WTC11 (cell line): ENCODE results near the gene KLHL14. TPM values are rescaled to one million over a fixed set of nuclear protein-coding genes. Genes with fewer than 3 reads are reported as not detected.
A peak's percentile ranks its signal among the peaks of the same experiment; 100 is the strongest.

ENCODE experiments used
- ATAC-seq: fragments of 200-7000 bp; cut with Tn5 transposase; 2 replicates; pipeline ENCODE4 v1.10.0; 2021; ENCODE audit warnings: mild to moderate bottlenecking, moderate library complexity
- CTCF ChIA-PET: fragments of 300-600 bp; sonication (Branson Sonifier 250); formaldehyde crosslinking; loops from one replicate; lab custom pipeline; 2021; ENCODE audit warnings: antibody characterized with exemption; lab: Charles Lee
- POLR2A ChIA-PET: fragments of 350-600 bp; sonication (Branson Sonifier 250); formaldehyde crosslinking; loops from one replicate; lab custom pipeline; 2021; ENCODE audit warnings: antibody characterized with exemption; lab: Charles Lee
- DNase-seq: peaks from one replicate; pipeline ENCODE4 v3.0.0; 2021; ENCODE audit warnings: low spot score
- H3K27ac Mint-ChIP-seq: 2 replicates; pipeline ENCODE4 v1.8.0; 2021; ENCODE audit warnings: mixed read lengths
- H3K27me3 Mint-ChIP-seq: 2 replicates; pipeline ENCODE4 v1.8.0; 2021; ENCODE audit warnings: low read depth, mild to moderate bottlenecking, moderate library complexity, mixed read lengths
- H3K36me3 Mint-ChIP-seq: 2 replicates; pipeline ENCODE4 v1.8.0; 2021; ENCODE audit warnings: mixed read lengths
- H3K4me1 Mint-ChIP-seq: 2 replicates; pipeline ENCODE4 v1.8.0; 2022; ENCODE audit warnings: mixed read lengths
- H3K4me3 Mint-ChIP-seq: 2 replicates; pipeline ENCODE4 v1.8.0; 2021; ENCODE audit warnings: mild to moderate bottlenecking, moderate library complexity, mixed read lengths
- H3K9me3 Mint-ChIP-seq: 2 replicates; pipeline ENCODE4 v1.8.0; 2021; ENCODE audit warnings: mixed read lengths
- ATF1 ChIP-seq: sonication (generic); formaldehyde crosslinking; IDR thresholded peaks from 2 replicates; pipeline ENCODE4 v1.8.1; 2023; ENCODE audit warnings: mild to moderate bottlenecking, moderate library complexity, missing genetic modification reagents
- FOXK1 ChIP-seq: sonication (generic); formaldehyde crosslinking; IDR thresholded peaks from 2 replicates; pipeline ENCODE4 v1.8.0; 2022; ENCODE audit warnings: mild to moderate bottlenecking, moderate library complexity, missing genetic modification reagents
- FOXP1 ChIP-seq: sonication (generic); formaldehyde crosslinking; IDR thresholded peaks from 2 replicates; pipeline ENCODE4 v1.8.0; 2022; ENCODE audit warnings: missing genetic modification reagents, mild to moderate bottlenecking, moderate library complexity, borderline replicate concordance
- IRF2 ChIP-seq: sonication (generic); formaldehyde crosslinking; IDR thresholded peaks from 2 replicates; pipeline ENCODE4 v1.8.0; 2022; ENCODE audit warnings: low read depth, missing genetic modification reagents, borderline replicate concordance
- JAZF1 ChIP-seq: fragments of 250-450 bp; sonication (Bioruptor Pico); IDR thresholded peaks from 2 replicates; pipeline ENCODE4 v1.9.0; 2021; ENCODE audit warnings: moderate library complexity, mild to moderate bottlenecking, inconsistent platforms
- JUN ChIP-seq: sonication (generic); formaldehyde crosslinking; IDR thresholded peaks from 2 replicates; pipeline ENCODE4 v1.8.0; 2023; ENCODE audit warnings: mild to moderate bottlenecking, missing genetic modification reagents
- PRRX2 ChIP-seq: fragments of 250-450 bp; sonication (Bioruptor Pico); IDR thresholded peaks from 2 replicates; pipeline ENCODE4 v1.8.0; 2021; ENCODE audit warnings: mild to moderate bottlenecking
- SMAD3 ChIP-seq: sonication (generic); formaldehyde crosslinking; IDR thresholded peaks from 2 replicates; pipeline ENCODE4 v1.8.0; 2022; ENCODE audit warnings: missing genetic modification reagents, mild to moderate bottlenecking, borderline replicate concordance
- ZNF416 ChIP-seq: fragments of 250-450 bp; sonication (Bioruptor Pico); IDR thresholded peaks from 2 replicates; pipeline ENCODE4 v1.9.0; 2021; ENCODE audit warnings: mild to moderate bottlenecking, inconsistent platforms
- total RNA-seq: library from RNA; stranded (reverse); gene quantifications from 3 replicates; pipeline ENCODE4 v1.2.3, GENCODE V29; 2021
- TF ChIP-seq, protein P1 (sequence below): sonication (generic); formaldehyde crosslinking; IDR thresholded peaks from 2 replicates; pipeline ENCODE4 v1.8.1; 2023; ENCODE audit warnings: mild to moderate bottlenecking, missing genetic modification reagents, moderate library complexity
- TF ChIP-seq, protein P2 (sequence below): sonication (generic); formaldehyde crosslinking; conservative IDR thresholded peaks from 2 replicates; pipeline ENCODE4 v1.8.1; 2023; ENCODE audit warnings: mild to moderate bottlenecking, low read depth, missing genetic modification reagents, moderate library complexity
- TF ChIP-seq, protein P3 (sequence below): fragments of 250-450 bp; sonication (Bioruptor Pico); IDR thresholded peaks from 2 replicates; pipeline ENCODE4 v1.9.0; 2021; ENCODE audit warnings: mild to moderate bottlenecking
- TF ChIP-seq, protein P4 (sequence below): sonication (generic); formaldehyde crosslinking; IDR thresholded peaks from 2 replicates; pipeline ENCODE4 v1.8.1; 2023; ENCODE audit warnings: mild to moderate bottlenecking, missing genetic modification reagents
- TF ChIP-seq, protein P5 (sequence below): fragments of 200-600 bp; IDR thresholded peaks from 2 replicates; pipeline ENCODE4 v1.8.0; 2022; ENCODE audit warnings: antibody characterized with exemption
- TF ChIP-seq, protein P6 (sequence below): sonication (generic); formaldehyde crosslinking; IDR thresholded peaks from 2 replicates; pipeline ENCODE4 v1.8.1; 2023; ENCODE audit warnings: mild to moderate bottlenecking, missing genetic modification reagents, moderate library complexity

KLHL14 gene
- total RNA-seq, 1 experiment from 2014 or later = 4.3 TPM

GRCh38 chr18:32771169-32771751 lies 1.6 kb downstream of the KLHL14 start:
- H3K27ac Mint-ChIP-seq = 0 out of 2 replicates have a peak overlapping the region, but pooled peaks have one; percentile 32
- ATAC-seq = peak; percentile 16
- H3K4me1 Mint-ChIP-seq = peaks cover 55% of the 10 kb centered on the region
- no peaks in the 10 kb centered on the region for H3K36me3 Mint-ChIP-seq
- ChIA-PET CTCF (interaction anchor here (0.5 to 3.4 kb wide), 6 partner anchors 11 to 220 kb away, joined by 3 to 14 read pairs (median 6); no protein-coding TSS in a partner anchor), POLR2A (interaction anchor here (1.5 to 2.0 kb wide), 2 partner anchors 10 to 17 kb away, joined by 3 to 11 read pairs; no protein-coding TSS in a partner anchor)
- TF ChIP-seq, protein P1, sequence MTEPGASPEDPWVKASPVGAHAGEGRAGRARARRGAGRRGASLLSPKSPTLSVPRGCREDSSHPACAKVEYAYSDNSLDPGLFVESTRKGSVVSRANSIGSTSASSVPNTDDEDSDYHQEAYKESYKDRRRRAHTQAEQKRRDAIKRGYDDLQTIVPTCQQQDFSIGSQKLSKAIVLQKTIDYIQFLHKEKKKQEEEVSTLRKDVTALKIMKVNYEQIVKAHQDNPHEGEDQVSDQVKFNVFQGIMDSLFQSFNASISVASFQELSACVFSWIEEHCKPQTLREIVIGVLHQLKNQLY = no peak
- no peaks in the 10 kb centered on the region for H3K9me3 Mint-ChIP-seq
- peaks cover 56% of the 10 kb centered on the region for H3K27me3 Mint-ChIP-seq
- DNase-seq = peak; percentile 52
- peak overlapping the region; percentile 93 for H3K4me3 Mint-ChIP-seq

DNA sequence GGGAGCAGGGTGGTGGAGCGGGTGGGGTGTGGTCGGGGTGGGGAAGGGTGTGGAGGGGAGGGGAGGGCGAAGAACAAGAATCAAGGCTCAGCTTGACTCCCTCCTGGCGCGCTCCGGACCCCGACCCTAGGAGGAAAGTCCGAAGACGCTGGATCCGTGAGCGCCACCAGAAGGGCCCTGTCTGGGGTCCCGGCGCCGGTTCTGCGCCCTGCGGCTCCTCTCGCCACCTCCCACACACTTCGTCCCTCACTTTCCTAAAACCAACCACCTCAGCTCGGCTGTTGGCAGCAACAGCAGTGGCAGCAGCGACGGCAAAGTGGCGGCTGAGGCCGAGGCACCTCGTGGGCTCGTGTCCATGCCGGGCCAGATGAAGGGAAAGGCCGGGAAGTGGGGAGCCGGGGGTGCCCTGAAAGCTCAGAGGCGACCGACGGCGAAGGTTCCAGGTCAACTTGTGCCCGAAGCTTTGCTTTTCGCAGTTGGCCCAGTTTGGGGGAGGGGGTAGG lies 2.1 kb downstream of the KLHL14 start:
- DNase-seq (peak; percentile 35), ATAC-seq (peak; percentile 3)
- ChIA-PET CTCF (interaction anchor here (0.5 to 3.4 kb wide), 7 partner anchors 10 to 300 kb away, joined by 3 to 14 read pairs (median 5); partner anchors contain the start of gene GAREM1), POLR2A (interaction anchor here (1.1 to 2.0 kb wide), 3 partner anchors 10 to 140 kb away, joined by 3 to 11 read pairs (median 3); no protein-coding TSS in a partner anchor)
- H3K4me3 Mint-ChIP-seq = peak overlapping the region; percentile 93
- peaks cover 50% of the 10 kb centered on the region for H3K4me1 Mint-ChIP-seq
- TF ChIP-seq, protein P2, sequence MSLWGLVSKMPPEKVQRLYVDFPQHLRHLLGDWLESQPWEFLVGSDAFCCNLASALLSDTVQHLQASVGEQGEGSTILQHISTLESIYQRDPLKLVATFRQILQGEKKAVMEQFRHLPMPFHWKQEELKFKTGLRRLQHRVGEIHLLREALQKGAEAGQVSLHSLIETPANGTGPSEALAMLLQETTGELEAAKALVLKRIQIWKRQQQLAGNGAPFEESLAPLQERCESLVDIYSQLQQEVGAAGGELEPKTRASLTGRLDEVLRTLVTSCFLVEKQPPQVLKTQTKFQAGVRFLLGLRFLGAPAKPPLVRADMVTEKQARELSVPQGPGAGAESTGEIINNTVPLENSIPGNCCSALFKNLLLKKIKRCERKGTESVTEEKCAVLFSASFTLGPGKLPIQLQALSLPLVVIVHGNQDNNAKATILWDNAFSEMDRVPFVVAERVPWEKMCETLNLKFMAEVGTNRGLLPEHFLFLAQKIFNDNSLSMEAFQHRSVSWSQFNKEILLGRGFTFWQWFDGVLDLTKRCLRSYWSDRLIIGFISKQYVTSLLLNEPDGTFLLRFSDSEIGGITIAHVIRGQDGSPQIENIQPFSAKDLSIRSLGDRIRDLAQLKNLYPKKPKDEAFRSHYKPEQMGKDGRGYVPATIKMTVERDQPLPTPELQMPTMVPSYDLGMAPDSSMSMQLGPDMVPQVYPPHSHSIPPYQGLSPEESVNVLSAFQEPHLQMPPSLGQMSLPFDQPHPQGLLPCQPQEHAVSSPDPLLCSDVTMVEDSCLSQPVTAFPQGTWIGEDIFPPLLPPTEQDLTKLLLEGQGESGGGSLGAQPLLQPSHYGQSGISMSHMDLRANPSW (CRISPR knock-in tag) = no peak
- TF ChIP-seq, protein P3, sequence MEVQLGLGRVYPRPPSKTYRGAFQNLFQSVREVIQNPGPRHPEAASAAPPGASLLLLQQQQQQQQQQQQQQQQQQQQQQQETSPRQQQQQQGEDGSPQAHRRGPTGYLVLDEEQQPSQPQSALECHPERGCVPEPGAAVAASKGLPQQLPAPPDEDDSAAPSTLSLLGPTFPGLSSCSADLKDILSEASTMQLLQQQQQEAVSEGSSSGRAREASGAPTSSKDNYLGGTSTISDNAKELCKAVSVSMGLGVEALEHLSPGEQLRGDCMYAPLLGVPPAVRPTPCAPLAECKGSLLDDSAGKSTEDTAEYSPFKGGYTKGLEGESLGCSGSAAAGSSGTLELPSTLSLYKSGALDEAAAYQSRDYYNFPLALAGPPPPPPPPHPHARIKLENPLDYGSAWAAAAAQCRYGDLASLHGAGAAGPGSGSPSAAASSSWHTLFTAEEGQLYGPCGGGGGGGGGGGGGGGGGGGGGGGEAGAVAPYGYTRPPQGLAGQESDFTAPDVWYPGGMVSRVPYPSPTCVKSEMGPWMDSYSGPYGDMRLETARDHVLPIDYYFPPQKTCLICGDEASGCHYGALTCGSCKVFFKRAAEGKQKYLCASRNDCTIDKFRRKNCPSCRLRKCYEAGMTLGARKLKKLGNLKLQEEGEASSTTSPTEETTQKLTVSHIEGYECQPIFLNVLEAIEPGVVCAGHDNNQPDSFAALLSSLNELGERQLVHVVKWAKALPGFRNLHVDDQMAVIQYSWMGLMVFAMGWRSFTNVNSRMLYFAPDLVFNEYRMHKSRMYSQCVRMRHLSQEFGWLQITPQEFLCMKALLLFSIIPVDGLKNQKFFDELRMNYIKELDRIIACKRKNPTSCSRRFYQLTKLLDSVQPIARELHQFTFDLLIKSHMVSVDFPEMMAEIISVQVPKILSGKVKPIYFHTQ (CRISPR knock-in tag) = no peak
- TF ChIP-seq PRRX2 (CRISPR knock-in tag) = no peak
- TF ChIP-seq, protein P4, sequence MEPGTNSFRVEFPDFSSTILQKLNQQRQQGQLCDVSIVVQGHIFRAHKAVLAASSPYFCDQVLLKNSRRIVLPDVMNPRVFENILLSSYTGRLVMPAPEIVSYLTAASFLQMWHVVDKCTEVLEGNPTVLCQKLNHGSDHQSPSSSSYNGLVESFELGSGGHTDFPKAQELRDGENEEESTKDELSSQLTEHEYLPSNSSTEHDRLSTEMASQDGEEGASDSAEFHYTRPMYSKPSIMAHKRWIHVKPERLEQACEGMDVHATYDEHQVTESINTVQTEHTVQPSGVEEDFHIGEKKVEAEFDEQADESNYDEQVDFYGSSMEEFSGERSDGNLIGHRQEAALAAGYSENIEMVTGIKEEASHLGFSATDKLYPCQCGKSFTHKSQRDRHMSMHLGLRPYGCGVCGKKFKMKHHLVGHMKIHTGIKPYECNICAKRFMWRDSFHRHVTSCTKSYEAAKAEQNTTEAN = no peak
- TF ChIP-seq JAZF1 (CRISPR knock-in tag) = no peak
- TF ChIP-seq, protein P5, sequence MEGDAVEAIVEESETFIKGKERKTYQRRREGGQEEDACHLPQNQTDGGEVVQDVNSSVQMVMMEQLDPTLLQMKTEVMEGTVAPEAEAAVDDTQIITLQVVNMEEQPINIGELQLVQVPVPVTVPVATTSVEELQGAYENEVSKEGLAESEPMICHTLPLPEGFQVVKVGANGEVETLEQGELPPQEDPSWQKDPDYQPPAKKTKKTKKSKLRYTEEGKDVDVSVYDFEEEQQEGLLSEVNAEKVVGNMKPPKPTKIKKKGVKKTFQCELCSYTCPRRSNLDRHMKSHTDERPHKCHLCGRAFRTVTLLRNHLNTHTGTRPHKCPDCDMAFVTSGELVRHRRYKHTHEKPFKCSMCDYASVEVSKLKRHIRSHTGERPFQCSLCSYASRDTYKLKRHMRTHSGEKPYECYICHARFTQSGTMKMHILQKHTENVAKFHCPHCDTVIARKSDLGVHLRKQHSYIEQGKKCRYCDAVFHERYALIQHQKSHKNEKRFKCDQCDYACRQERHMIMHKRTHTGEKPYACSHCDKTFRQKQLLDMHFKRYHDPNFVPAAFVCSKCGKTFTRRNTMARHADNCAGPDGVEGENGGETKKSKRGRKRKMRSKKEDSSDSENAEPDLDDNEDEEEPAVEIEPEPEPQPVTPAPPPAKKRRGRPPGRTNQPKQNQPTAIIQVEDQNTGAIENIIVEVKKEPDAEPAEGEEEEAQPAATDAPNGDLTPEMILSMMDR = no peak
- TF ChIP-seq SMAD3 (CRISPR knock-in tag) = no peak
- no peak for TF ChIP-seq IRF2 (CRISPR knock-in tag)
- TF ChIP-seq JUN (CRISPR knock-in tag) = no peak
- TF ChIP-seq, protein P1 = no peak
- TF ChIP-seq, protein P6, sequence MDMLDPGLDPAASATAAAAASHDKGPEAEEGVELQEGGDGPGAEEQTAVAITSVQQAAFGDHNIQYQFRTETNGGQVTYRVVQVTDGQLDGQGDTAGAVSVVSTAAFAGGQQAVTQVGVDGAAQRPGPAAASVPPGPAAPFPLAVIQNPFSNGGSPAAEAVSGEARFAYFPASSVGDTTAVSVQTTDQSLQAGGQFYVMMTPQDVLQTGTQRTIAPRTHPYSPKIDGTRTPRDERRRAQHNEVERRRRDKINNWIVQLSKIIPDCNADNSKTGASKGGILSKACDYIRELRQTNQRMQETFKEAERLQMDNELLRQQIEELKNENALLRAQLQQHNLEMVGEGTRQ (CRISPR knock-in tag) = no peak
- no peak for TF ChIP-seq FOXK1 (CRISPR knock-in tag)
- no peak for TF ChIP-seq ATF1 (CRISPR knock-in tag)
- no peak for TF ChIP-seq FOXP1 (CRISPR knock-in tag)
- TF ChIP-seq ZNF416 (CRISPR knock-in tag) = no peak
- no peak overlapping the region for H3K27ac Mint-ChIP-seq
- no peaks in the 10 kb centered on the region for H3K9me3 Mint-ChIP-seq
- H3K36me3 Mint-ChIP-seq = no peaks in the 10 kb centered on the region
- peaks cover 56% of the 10 kb centered on the region for H3K27me3 Mint-ChIP-seq
